ENCODE data around the gene SLC12A8.

The SLC12A8 gene

GRCh38 chr3:125142940-125143339 is 69.6 kb downstream of the SLC12A8 start:
- H3K9me2 ChIP-seq (replicated peaks; ENCODE audit: low read depth, low read length), result no peaks in the 10 kb centered on the region
- no peak overlapping the region for H3K9ac ChIP-seq (ENCODE audit: low read depth, low read length, poor library complexity, severe bottlenecking)
- H4K20me1 ChIP-seq (ENCODE audit: insufficient read depth, low read length, poor library complexity, severe bottlenecking), result no peaks in the 10 kb centered on the region
- H3K27me3 ChIP-seq (ENCODE audit: insufficient read depth, low read length, poor library complexity, severe bottlenecking), result no peaks in the 10 kb centered on the region
- TF ChIP-seq CTCF (conservative IDR thresholded peaks at IDR 0.05; ENCODE audit: low read length) (no peak), EZH2phosphoT487 (IDR thresholded peaks at IDR 0.05; ENCODE audit: borderline replicate concordance) (no peak)
- no peaks in the 10 kb centered on the region for H3K79me2 ChIP-seq (ENCODE audit: insufficient read depth, low read length)
- H2AFZ ChIP-seq (ENCODE audit: low read length), result no peak overlapping the region
- H3K9me3 ChIP-seq (ENCODE audit: insufficient read depth, low read depth, low read length), result no peaks in the 10 kb centered on the region
- H3K4me3 ChIP-seq (ENCODE audit: low read length, poor library complexity, severe bottlenecking), result no peak overlapping the region
- no peaks in the 10 kb centered on the region for H3F3A ChIP-seq (ENCODE audit: low read depth)
- no peaks in the 10 kb centered on the region for H3K36me3 ChIP-seq (ENCODE audit: insufficient read depth, low read length)
- H3K4me2 ChIP-seq (ENCODE audit: low read depth, low read length, poor library complexity, severe bottlenecking), result no peak overlapping the region
- H3K4me1 ChIP-seq (ENCODE audit: insufficient read depth, low read length, poor library complexity, severe bottlenecking), result peaks cover 8% of the 10 kb centered on the region

- Histone ChIP-seq H3K9ac (ENCODE audit: low read depth, low read length, poor library complexity, severe bottlenecking) (no peak overlapping the region), H3K4me2 (ENCODE audit: low read depth, low read length, poor library complexity, severe bottlenecking) (peak overlapping the region; percentile 56), H4K20me1 (ENCODE audit: insufficient read depth, low read length, poor library complexity, severe bottlenecking) (no peaks in the 10 kb centered on the region), H3K36me3 (ENCODE audit: insufficient read depth, low read length) (no peaks in the 10 kb centered on the region), H3K4me1 (ENCODE audit: insufficient read depth, low read length, poor library complexity, severe bottlenecking) (peaks cover 6% of the 10 kb centered on the region), H3K9me2 (replicated peaks; ENCODE audit: low read depth, low read length) (no peaks in the 10 kb centered on the region), H2AFZ (ENCODE audit: low read length) (peak overlapping the region; percentile 30), H3K79me2 (ENCODE audit: insufficient read depth, low read length) (no peaks in the 10 kb centered on the region), H3K27me3 (ENCODE audit: insufficient read depth, low read length, poor library complexity, severe bottlenecking) (no peaks in the 10 kb centered on the region), H3K4me3 (ENCODE audit: low read length, poor library complexity, severe bottlenecking) (peak overlapping the region; percentile 46), H3F3A (ENCODE audit: low read depth) (no peaks in the 10 kb centered on the region), H3K9me3 (ENCODE audit: insufficient read depth, low read depth, low read length) (no peaks in the 10 kb centered on the region)
- TF ChIP-seq EZH2phosphoT487 (IDR thresholded peaks at IDR 0.05; ENCODE audit: borderline replicate concordance), result no peak
These were observed 70.1 kb downstream of the SLC12A8 start for GRCh38 chr3:125142420-125142778.

GRCh38 chr3:125141596-125142419 is 70.7 kb downstream of the SLC12A8 start:
- Histone ChIP-seq H3K4me2 (ENCODE audit: low read depth, low read length, poor library complexity, severe bottlenecking) (peak overlapping the region; percentile 56), H3K79me2 (ENCODE audit: insufficient read depth, low read length) (no peaks in the 10 kb centered on the region)

More at GRCh38 chr3:125141596-125142419, 70.7 kb downstream of the SLC12A8 start:
- H3K9me2 ChIP-seq (replicated peaks; ENCODE audit: low read depth, low read length), result no peaks in the 10 kb centered on the region
- peaks cover 3% of the 10 kb centered on the region for H3K4me1 ChIP-seq (ENCODE audit: insufficient read depth, low read length, poor library complexity, severe bottlenecking)
- H3K4me3 ChIP-seq (ENCODE audit: low read length, poor library complexity, severe bottlenecking), result peak overlapping the region; percentile 46
- H4K20me1 ChIP-seq (ENCODE audit: insufficient read depth, low read length, poor library complexity, severe bottlenecking), result no peaks in the 10 kb centered on the region
- no peaks in the 10 kb centered on the region for H3F3A ChIP-seq (ENCODE audit: low read depth)
- no peaks in the 10 kb centered on the region for H3K36me3 ChIP-seq (ENCODE audit: insufficient read depth, low read length)
- peak overlapping the region; percentile 44 for H3K9ac ChIP-seq (ENCODE audit: low read depth, low read length, poor library complexity, severe bottlenecking)
- TF ChIP-seq EZH2phosphoT487 (IDR thresholded peaks at IDR 0.05; ENCODE audit: borderline replicate concordance), result no peak
- 0 out of 2 replicates have a peak, but pooled peaks have one; percentile 14 for TF ChIP-seq CTCF (conservative IDR thresholded peaks at IDR 0.05; ENCODE audit: low read length)
- H3K9me3 ChIP-seq (ENCODE audit: insufficient read depth, low read depth, low read length), result no peaks in the 10 kb centered on the region
- no peaks in the 10 kb centered on the region for H3K27me3 ChIP-seq (ENCODE audit: insufficient read depth, low read length, poor library complexity, severe bottlenecking)
- peak overlapping the region; percentile 30 for H2AFZ ChIP-seq (ENCODE audit: low read length)

Data from Loucy (cell line).